ENCODE data around the gene ENKUR. TPM values are rescaled to one million over a fixed set of nuclear protein-coding genes. Genes with fewer than 3 reads are reported as not detected.

Gene ENKUR
- total and polyA plus RNA-seq, 10 of the 15 experiments (the other 5 are each of a cell fraction or from before 2014, with no cell fraction given), result 0.01 to 0.19 (median 0.11) TPM; not detected in 6

DNA sequence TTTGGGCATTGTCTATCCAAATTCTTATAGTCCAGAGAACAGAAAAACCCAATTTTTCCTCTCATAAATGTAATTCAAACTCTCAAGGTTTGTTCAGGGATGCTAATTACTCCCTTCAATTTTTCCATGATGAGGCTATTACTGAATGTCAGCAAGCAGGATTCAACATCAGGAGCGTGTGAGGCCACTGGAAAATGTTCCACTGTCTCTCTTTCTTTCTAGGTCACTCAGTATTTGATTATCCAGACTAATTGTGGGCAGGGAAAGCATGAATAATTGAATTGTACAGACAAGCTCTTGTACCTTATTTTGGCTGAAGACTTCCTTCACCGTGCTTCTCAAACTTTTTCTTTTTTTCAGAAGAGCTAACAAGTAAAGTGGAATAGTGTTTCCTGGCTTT, 31.1 kb upstream of the ENKUR start (continued):
- TF ChIP-seq, protein P1, sequence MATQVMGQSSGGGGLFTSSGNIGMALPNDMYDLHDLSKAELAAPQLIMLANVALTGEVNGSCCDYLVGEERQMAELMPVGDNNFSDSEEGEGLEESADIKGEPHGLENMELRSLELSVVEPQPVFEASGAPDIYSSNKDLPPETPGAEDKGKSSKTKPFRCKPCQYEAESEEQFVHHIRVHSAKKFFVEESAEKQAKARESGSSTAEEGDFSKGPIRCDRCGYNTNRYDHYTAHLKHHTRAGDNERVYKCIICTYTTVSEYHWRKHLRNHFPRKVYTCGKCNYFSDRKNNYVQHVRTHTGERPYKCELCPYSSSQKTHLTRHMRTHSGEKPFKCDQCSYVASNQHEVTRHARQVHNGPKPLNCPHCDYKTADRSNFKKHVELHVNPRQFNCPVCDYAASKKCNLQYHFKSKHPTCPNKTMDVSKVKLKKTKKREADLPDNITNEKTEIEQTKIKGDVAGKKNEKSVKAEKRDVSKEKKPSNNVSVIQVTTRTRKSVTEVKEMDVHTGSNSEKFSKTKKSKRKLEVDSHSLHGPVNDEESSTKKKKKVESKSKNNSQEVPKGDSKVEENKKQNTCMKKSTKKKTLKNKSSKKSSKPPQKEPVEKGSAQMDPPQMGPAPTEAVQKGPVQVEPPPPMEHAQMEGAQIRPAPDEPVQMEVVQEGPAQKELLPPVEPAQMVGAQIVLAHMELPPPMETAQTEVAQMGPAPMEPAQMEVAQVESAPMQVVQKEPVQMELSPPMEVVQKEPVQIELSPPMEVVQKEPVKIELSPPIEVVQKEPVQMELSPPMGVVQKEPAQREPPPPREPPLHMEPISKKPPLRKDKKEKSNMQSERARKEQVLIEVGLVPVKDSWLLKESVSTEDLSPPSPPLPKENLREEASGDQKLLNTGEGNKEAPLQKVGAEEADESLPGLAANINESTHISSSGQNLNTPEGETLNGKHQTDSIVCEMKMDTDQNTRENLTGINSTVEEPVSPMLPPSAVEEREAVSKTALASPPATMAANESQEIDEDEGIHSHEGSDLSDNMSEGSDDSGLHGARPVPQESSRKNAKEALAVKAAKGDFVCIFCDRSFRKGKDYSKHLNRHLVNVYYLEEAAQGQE (IDR thresholded peaks at IDR 0.05; ENCODE audit: low read depth, low read length), result no peak
- TF ChIP-seq TCF12 (IDR thresholded peaks at IDR 0.05; ENCODE audit: low read depth, low read length) (no peak), BMI1 (IDR thresholded peaks at IDR 0.05; ENCODE audit: borderline replicate concordance) (no peak), PAX5 (IDR thresholded peaks at IDR 0.05; ENCODE audit: borderline replicate concordance, low read depth, low read length) (no peak)

- Histone ChIP-seq H3K27me3 (replicated peaks in 1 of 2; ENCODE audit: control insufficient read depth in 2 of 2, insufficient read depth in 2 of 2, low read length in 1 of 2) (no peaks in the 10 kb centered on the region), H4K20me1 (ENCODE audit: control insufficient read depth, insufficient read depth) (no peaks in the 10 kb centered on the region), H2AFZ (ENCODE audit: control insufficient read depth, low read depth, low read length) (no peak overlapping the region), H3K4me2 (ENCODE audit: control insufficient read depth, insufficient read depth) (no peak overlapping the region), H3K9me3 (replicated peaks; ENCODE audit: control insufficient read depth, insufficient read depth, low read length) (no peaks in the 10 kb centered on the region), H3K27ac (ENCODE audit: control insufficient read depth, insufficient read depth) (no peak overlapping the region), H3K9ac (ENCODE audit: control insufficient read depth, insufficient read depth, low read length) (no peak overlapping the region), H3K79me2 (ENCODE audit: control insufficient read depth, insufficient read depth, low read length) (no peaks in the 10 kb centered on the region), H3K36me3 (ENCODE audit: control insufficient read depth in 2 of 2, insufficient read depth in 2 of 2, low read length in 1 of 2) (no peaks in the 10 kb centered on the region), H3K4me3 (no peak overlapping the region), H3K4me1 (ENCODE audit: control insufficient read depth, insufficient read depth, low read length) (no peaks in the 10 kb centered on the region)
- WGBS (ENCODE audit: insufficient coverage, insufficient replicate concordance, low lambda C conversion rate, missing lambda C conversion rate), result 53% methylated on average over 1 of the region's 1 CpG
- CTCF ChIA-PET, result interaction anchor here (1.1 to 3.1 kb wide), 2 partner anchors 21 to 35 kb away, joined by 3 to 11 read pairs; no protein-coding TSS in a partner anchor
- SMC1A ChIA-PET (ENCODE audit: uncharacterized antibody, unreplicated experiment), result interaction anchor here (0.8 to 2.4 kb wide), 5 partner anchors 10 to 117 kb away, joined by 3 to 17 read pairs (median 3); no protein-coding TSS in a partner anchor
- intact Hi-C loops (cut with micrococcal nuclease; ENCODE audit: unreplicated experiment) (no loop called here), in situ Hi-C loops (cut with MboI) (no loop called here)
- POLR2A ChIA-PET, result no interaction called here
- RAD21 ChIA-PET (ENCODE audit: unreplicated experiment), result no interaction called here
- FAIRE-seq (no peak), DNase-seq (ENCODE audit: low read depth, low spot score) (no peak), ATAC-seq (no peak)
- no TSS peak for BruUV-seq (replicated peaks)
- TF ChIP-seq IRF5 (IDR thresholded peaks at IDR 0.05; ENCODE audit: borderline replicate concordance) (no peak), BHLHE40 (IDR thresholded peaks at IDR 0.05; ENCODE audit: borderline replicate concordance in 1 of 2, low read depth in 2 of 2, low read length in 1 of 2) (no peak), USF2 (IDR thresholded peaks at IDR 0.05; ENCODE audit: borderline replicate concordance, low read depth, low read length) (no peak), TBL1XR1 (IDR thresholded peaks at IDR 0.05; ENCODE audit: low read depth, low read length) (no peak), ETV6 (conservative IDR thresholded peaks at IDR 0.05 in 1 of 2, IDR thresholded peaks at IDR 0.05 in 1 of 2; ENCODE audit: borderline replicate concordance in 1 of 2, low read depth in 1 of 2) (no peak), CBX5 (IDR thresholded peaks at IDR 0.05; ENCODE audit: low read depth) (no peak), POU2F2 (IDR thresholded peaks at IDR 0.05; ENCODE audit: borderline replicate concordance, low read depth, low read length) (no peak), FOS (IDR thresholded peaks at IDR 0.05; ENCODE audit: borderline replicate concordance, extremely low read depth, insufficient read length) (no peak)
- TF ChIP-seq, protein P2, sequence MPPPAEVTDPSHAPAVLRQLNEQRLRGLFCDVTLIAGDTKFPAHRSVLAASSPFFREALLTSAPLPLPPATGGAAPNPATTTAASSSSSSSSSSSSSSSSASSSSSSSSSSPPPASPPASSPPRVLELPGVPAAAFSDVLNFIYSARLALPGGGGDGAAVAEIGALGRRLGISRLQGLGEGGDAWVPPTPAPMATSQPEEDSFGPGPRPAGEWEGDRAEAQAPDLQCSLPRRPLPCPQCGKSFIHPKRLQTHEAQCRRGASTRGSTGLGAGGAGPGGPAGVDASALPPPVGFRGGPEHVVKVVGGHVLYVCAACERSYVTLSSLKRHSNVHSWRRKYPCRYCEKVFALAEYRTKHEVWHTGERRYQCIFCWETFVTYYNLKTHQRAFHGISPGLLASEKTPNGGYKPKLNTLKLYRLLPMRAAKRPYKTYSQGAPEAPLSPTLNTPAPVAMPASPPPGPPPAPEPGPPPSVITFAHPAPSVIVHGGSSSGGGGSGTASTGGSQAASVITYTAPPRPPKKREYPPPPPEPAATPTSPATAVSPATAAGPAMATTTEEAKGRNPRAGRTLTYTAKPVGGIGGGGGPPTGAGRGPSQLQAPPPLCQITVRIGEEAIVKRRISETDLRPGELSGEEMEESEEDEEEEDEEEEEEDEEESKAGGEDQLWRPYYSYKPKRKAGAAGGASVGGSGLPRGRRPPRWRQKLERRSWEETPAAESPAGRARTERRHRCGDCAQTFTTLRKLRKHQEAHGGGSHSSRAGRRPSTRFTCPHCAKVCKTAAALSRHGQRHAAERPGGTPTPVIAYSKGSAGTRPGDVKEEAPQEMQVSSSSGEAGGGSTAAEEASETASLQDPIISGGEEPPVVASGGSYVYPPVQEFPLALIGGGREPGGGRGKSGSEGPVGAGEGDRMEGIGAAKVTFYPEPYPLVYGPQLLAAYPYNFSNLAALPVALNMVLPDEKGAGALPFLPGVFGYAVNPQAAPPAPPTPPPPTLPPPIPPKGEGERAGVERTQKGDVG (CRISPR knock-in tag; IDR thresholded peaks at IDR 0.05), result no peak
Observed at GRCh38 chr10:25046641-25047040, 30.7 kb upstream of the ENKUR start.
